Bone marrow (tissue), 2 donors: Measurements from ENCODE around the gene HS3ST1.
"Not testable (repeated sequence)": the region's sequence is repeated elsewhere in the genome, so short reads cannot be mapped to it uniquely, and the experiment has no call there.

Experiments
- DNase-seq, 2 donors: peaks; one replicate each; lab custom pipeline; 2025; lab: John Stamatoyannopoulos, UW

HS3ST1 gene

DNA sequence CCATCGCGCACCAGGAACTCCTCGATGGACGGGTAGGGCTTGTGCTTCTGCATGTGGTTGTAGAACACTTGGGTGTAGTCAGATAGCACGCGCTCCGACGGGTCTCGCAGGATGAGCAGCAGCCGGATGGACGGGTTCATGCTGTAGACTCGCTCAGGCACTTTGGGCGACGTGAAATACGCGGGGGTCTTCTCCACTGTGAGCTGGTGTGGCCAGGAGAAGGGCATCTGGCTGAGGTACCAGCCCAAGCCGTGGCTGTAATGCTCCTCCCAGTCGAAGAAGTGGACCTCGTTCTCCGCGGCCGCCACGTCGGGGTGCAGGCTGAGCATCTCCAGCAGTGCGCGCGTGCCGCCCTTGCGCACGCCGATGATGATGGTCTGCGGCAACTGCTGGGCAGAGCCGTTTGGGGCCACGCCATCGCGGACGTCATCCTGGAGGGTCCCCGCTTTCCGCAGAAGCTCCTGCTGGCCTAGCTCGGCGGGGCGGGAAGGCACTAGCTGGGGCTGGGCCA lies 29.2 kb downstream of the HS3ST1 start:
- no peak for DNase-seq

DNA sequence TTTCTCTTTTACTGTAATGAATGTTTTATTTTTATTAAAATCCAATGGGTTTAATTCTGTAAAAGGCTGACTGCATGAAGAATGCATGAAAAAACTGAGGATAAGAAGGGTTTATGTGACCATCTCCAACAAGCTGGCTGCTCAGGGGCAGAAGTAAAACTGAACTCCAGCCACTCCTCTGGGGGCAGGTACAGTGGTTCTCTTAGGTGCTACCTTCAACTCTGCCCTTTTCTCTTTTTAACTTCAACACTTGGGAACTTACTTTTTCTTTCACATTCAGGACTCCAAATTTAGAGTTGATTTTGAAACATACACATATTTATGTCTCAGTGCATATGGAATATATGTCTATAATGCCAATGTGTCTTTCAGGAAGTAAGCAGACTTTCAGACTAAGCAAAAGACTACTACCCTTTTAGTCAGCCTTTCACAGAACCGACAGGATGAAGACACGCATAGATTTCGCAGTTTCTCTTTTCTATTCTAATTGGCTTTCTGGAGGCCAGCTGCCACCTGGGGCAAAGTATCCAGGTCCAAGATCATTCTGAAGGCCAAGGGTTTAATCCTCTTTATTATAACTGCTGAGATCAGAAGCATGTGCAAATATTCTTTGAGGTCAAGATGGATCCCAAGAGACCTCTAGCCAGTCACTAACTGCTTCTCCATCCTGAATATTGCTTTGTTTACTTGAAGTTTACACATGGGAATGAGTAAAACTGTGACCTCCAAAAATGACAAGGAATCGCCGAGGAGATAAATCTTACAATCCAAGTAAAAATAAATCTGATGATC lies 30.7 kb downstream of the HS3ST1 start:
- no peak for DNase-seq

DNA sequence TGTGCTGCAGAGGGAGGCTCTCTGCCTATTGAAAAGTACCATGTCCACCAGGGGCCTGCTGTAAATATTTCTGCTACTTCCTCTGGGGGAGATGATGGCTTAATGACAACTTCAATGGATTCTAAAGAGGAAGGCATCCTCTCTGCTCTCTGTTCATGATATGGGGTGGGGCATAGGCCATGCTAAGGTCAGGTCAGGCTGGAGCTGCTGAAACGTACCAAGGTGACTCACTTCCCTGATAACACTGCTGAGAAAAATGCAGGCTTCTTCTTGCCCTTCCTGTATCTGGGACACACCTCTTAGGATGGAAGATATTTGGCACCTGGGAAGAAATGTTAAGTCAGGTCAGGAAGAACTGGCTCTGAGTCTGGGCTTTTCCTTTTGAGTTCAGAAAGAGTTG lies 31.5 kb downstream of the HS3ST1 start:
- no peak for DNase-seq

DNA sequence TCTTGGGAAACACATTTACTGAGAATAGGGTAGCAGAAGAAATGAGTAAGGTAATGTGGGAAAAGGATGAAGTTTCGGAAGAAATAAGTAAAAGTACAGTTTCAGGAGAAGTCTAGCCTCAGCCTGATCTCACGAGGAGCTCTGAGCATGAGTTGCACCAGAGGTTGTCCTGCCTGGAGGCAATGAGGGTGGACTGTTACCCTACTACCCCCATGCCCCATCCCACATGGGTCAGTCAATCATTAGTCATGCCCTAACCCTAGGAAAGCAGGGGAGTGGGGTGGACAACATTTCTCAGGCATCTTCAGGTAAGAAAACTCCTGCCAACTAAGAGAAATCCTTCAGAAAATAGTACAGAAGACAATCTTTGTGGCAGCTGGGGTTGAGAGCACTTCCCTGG lies 35.1 kb downstream of the HS3ST1 start:
- no peak for DNase-seq

DNA sequence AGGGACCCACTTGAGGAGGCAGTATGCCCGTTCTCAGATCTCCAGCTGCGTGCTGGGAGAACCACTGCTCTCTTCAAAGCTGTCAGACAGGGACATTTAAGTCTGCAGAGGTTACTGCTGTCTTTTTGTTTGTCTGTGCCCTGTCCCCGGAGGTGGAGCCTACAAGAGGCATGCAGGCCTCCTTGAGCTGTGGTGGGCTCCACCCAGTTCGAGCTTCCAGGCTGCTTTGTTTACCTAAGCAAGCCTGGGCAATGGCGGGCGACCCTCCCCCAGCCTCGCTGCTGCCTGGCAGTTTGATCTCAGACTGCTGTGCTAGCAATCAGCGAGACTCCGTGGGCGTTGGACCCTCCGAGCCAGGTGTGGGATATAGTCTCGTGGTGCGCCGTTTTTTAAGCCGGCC lies 44.6 kb downstream of the HS3ST1 start:
- not testable (repeated sequence) for DNase-seq

DNA sequence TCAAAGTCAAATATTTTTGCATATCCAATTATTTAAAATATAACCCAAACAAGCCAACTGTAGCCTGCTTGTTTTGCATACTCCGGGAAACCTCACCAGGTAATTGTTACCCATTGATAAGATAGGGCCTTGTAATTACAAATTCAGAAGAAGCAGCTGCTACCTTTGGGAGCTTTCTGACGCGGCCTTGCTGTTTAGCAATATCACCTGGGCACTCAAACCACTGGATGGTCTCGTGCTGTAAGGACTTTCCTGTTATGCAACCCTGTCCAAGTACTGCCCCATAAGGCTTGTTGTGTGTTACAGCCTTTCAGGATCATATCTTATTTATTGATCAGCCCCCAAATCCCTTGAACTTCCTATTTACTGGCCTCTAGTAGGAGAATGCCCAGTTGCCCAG lies 52.1 kb downstream of the HS3ST1 start:
- no peak for DNase-seq

DNA sequence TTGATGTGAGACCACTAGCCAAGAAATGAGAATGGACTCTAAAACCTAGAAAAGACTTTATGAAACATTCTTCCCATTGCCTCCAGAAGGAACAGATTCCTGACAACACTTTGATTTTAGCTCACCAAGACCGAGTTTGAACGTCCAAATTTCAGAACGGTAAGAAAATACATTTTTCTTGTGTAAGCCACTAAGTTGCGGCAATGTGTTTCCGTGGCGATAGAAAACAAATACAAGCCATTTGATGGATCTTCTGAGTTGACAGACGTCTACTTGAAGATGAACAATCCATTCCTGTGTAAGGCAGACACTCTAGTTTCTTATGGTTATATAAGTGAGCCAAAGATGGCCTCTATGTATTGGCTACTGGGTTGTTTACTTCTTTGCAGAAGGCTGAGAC lies 52.5 kb downstream of the HS3ST1 start:
- DNase-seq: no peak

DNA sequence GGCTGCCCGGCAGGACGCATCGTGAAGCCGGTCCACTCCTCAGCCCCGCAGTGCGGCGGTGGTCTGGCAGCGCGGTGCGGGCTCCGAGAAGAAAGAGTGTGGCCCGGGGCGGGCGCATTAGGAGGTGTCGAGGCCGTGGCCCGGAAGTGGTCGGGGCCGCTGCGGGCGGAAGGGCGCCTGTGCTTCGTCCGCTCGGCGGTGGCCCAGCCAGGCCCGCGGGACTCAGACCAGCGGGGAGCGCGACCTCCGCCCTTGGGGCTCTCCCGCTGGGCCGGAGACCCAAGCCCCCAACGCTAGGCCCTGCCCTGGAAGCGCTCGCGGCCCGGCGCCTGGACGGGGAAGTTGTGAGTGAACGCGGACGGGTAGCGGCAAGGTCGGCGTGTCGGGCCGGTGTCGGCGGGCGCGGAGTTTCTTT lies 60.0 kb downstream of the HS3ST1 start:
- no peak for DNase-seq

DNA sequence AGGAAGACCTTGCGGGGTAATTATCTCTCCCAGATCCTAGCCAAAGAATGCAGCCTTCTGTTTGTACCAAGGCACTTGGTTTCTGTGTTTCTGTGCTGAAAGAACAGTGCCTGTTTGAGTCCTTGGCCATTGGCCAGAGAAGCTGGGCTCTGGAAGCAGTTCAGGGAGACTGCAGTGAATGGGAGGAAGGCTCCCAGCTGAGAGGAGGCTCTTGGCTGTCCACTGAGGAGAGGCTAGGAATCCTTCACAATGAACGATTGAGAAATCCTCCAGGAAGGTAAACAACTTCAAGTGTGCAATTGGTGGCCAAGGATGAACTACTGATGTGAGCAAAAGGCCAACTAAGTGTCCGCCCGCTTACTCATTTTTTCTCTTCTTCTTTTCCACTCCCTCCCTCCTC lies 61.3 kb downstream of the HS3ST1 start:
- no peak for DNase-seq

DNA sequence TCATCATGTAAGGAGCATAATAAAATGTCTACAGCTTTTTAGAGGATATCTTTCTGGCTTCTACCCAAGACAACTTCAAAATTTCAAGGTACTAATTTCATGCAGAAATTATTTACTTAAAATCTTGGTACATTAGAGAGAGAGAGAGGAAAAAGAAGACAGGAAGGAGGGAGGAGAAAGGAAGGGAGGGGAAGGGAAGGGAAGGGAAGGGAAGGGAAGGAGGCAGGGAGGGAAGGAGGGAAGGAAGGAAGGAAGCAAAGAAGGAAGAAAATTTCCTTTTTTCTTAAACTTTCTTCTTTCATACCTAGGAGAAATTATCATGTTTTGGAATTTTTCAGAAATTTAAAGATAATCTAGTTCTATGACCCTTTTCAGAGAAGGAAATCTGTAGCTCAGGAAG lies 61.8 kb downstream of the HS3ST1 start:
- DNase-seq: no peak

DNA sequence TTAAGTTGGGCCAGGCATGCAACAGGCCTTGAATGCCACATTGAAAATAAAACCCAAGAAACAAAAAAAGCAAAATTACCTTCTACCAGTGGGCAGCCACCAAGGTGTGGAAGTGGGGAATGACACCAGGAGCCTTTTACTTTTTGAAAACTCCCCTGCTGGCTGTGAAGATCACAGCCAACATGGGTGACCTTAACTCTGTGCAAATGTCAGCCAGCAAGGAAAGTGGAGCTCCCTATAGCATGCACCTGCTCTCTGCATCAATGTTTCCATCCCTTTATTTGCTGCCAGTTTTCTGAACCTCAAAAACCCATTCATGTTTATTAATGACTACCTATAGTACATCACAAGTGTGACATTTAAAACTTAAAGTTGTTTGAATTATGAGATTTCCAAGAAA lies 63.7 kb downstream of the HS3ST1 start:
- no peak for DNase-seq

DNA sequence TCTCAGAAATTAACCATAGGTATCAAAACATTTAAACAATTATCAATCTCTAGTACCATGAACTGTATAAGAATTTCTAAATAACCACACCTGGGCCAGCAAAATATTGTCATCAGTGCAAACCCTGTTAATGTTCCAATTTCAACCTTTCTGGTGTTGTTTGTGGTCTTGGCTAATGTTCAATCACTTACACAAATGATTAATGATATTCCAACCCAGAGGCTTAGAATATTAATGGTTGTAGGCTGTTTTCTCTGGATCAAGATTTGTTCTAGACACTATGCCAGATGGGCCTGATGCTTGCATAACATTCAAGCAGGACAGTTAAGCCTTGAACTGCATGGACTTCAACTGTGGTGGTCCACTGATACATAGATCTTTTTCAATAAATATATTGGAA lies 69.1 kb downstream of the HS3ST1 start:
- no peak for DNase-seq

DNA sequence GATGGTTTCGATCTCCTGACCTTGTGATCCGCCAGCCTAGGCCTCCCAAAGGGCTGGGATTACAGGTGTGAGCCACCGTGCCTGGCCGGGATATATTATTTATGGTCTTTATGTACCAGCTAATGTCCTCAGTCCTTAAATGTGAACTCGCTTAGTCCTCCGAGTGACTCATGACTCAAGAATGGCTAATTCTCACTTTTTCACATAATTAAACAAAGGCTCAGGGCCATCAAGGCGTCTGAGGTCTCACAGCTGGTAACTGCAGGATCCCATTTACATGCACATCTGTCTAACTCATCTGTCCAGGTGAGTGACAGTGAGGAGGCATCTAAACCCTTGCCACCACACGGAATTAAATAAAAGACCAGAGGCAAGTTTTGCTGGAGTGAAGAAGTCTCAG lies 73.5 kb downstream of the HS3ST1 start:
- no peak for DNase-seq

DNA sequence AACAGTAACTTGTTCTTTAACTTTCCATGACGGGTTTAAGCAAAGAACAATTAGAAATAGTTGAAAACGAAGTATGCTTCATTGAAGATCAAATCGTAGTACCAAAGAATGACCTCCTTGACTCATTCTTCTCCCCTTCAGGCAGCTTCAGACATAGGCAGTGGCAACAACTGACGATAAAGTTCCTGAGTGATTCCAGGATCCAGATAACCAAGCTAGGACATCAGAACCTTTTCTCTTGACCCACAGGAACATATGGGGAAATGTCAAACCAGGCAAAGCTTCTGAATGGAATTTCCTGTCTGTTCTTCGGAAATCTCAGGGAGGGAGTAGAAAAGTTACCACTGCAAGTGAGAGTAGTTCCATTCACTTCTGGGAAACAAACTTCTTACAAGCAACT lies 74.2 kb downstream of the HS3ST1 start:
- no peak for DNase-seq

DNA sequence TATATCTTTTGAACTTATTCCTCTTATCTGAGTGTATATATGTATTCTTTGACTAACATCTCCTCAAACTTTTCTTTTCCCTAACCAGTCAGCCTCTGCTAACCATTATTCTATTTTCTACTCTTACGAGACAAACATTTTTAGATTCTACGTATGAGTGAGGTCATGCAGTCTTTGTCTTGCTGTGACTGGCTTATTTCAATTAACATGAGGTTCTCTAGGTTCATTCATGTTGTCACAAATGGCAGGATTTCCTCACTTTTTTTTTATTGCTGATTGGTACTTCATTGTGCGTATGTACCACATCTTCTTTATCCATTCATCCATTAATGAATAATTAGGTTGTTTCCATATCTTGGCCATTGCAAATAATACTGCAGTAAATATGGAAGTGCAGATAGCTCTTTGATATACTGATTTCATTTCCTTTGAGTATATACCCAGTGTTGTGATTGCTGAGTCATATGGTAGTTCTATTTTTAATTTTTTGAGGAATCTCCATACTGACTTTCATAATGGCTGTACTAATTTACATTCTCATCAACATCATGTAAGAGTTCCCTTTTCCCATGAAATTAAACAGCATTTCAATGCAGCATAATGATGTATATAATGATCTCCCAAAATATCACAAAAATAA lies 80.1 kb downstream of the HS3ST1 start:
- DNase-seq: no peak

DNA sequence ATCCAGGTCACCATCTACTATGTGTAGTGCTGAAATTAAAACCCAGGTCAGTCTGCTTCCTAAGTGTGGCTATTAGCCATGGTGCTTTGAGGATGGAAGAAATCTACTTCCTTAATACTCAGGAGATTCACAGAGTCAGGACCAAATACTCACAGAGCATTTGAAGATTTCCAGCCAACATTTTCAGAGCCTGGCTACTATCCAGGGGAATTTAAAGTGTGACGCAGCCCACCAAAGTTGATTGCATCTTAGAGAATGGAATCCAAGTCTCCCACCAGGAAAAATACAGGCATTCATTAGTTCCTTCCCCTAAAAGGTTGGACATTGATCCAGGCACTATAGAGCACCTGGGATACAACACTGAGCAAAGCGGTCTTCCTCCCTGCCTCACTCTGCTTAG lies 83.8 kb downstream of the HS3ST1 start:
- no peak for DNase-seq

DNA sequence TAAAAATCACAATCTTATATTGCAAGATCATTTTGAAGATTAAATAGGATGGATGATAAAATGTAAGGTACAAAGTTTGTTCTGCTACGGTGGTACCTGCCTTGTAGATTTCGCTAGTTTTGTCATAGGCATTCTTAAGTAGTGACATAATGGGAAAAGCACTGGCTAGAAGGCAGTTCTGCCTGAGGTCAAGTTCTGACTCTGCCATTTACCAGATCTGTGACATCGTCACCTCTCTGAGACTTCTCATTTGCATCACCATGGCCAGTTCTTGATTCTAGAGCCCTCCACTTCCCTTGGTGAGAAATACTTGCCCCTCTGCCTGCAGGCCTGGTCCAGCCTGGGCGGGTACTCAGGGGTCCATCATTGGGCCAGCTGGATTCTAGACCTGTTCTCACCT lies 85.2 kb downstream of the HS3ST1 start:
- DNase-seq: no peak
